HG02973 (cell line): ENCODE measurements around the gene TBC1D8.

Source experiments
- ATAC-seq: cut with Tn5 transposase; IDR thresholded peaks from one replicate; pipeline ENCODE4 v1.9.1; 2021; ENCODE audit warnings: moderate library complexity; ENCODE audit not compliant: unreplicated experiment

TBC1D8 gene

GRCh38 chr2:101004620-101005325 lies 146.4 kb downstream of the TBC1D8 start:
- ATAC-seq: no peak

- no peak for ATAC-seq
These were observed 147.9 kb downstream of the TBC1D8 start for GRCh38 chr2:101003278-101003775.

- ATAC-seq: peak; percentile 10
These were observed 148.5 kb downstream of the TBC1D8 start for GRCh38 chr2:101002562-101003277.

- peak; percentile 93 for ATAC-seq
These were observed 149.3 kb downstream of the TBC1D8 start, which contains the start of gene RPL31 for GRCh38 chr2:101001691-101002561. RPL31 (plus strand) TSS chr2:101002289; CDS start chr2:101002702, 413 bp downstream.

GRCh38 chr2:100999995-101000394 lies 151.2 kb downstream of the TBC1D8 start:
- no peak for ATAC-seq

GRCh38 chr2:100998235-100998573 lies 153.0 kb downstream of the TBC1D8 start:
- ATAC-seq: no peak

- no peak for ATAC-seq
These were observed 153.5 kb downstream of the TBC1D8 start for GRCh38 chr2:100997509-100998234.

- ATAC-seq: no peak
These were observed 155.7 kb downstream of the TBC1D8 start for GRCh38 chr2:100995309-100996075.

GRCh38 chr2:100993294-100993693 lies 157.9 kb downstream of the TBC1D8 start:
- ATAC-seq: no peak

- no peak for ATAC-seq
These were observed 158.9 kb downstream of the TBC1D8 start for GRCh38 chr2:100992262-100992661.

GRCh38 chr2:100991404-100991773 lies 159.8 kb downstream of the TBC1D8 start:
- no peak for ATAC-seq

GRCh38 chr2:100990650-100991403 lies 160.4 kb downstream of the TBC1D8 start:
- ATAC-seq: no peak

GRCh38 chr2:100990166-100990565 lies 161.0 kb downstream of the TBC1D8 start:
- ATAC-seq: no peak

GRCh38 chr2:100989666-100990065 lies 161.5 kb downstream of the TBC1D8 start:
- no peak for ATAC-seq

- no peak for ATAC-seq
These were observed 162.4 kb downstream of the TBC1D8 start for GRCh38 chr2:100988630-100989417.

GRCh38 chr2:100987974-100988373 lies 163.2 kb downstream of the TBC1D8 start:
- no peak for ATAC-seq

- no peak for ATAC-seq
These were observed 163.6 kb downstream of the TBC1D8 start for GRCh38 chr2:100987536-100987935.

- ATAC-seq: no peak
These were observed 165.0 kb downstream of the TBC1D8 start for GRCh38 chr2:100986157-100986556.
